Progenitor cell of endocrine pancreas (in vitro differentiated cells): ENCODE measurements around the gene LRRC27. TPM values are rescaled to one million over a fixed set of nuclear protein-coding genes. Genes with fewer than 3 reads are reported as not detected.

ENCODE experiments used
- DNase-seq: peaks from one replicate; pipeline ENCODE4 v3.0.0; 2021; ENCODE audit warnings: low spot score; ENCODE audit not compliant: unreplicated experiment
- H3K27ac Mint-ChIP-seq: 2 replicates; pipeline ENCODE4 v1.8.0; 2021; ENCODE audit warnings: mild to moderate bottlenecking, moderate library complexity, mixed read lengths
- H3K27me3 Mint-ChIP-seq: 2 replicates; pipeline ENCODE4 v1.8.0; 2021; ENCODE audit warnings: mixed read lengths
- H3K36me3 Mint-ChIP-seq: 2 replicates; pipeline ENCODE4 v1.8.0; 2022; ENCODE audit warnings: mixed read lengths; ENCODE audit not compliant: insufficient read depth
- H3K4me1 Mint-ChIP-seq: 2 replicates; pipeline ENCODE4 v1.8.0; 2021; ENCODE audit warnings: low read depth, mixed read lengths
- H3K4me3 Mint-ChIP-seq: 2 replicates; pipeline ENCODE4 v1.8.0; 2021; ENCODE audit warnings: low read depth, mild to moderate bottlenecking, moderate library complexity, mixed read lengths
- H3K9me3 Mint-ChIP-seq: 2 replicates; pipeline ENCODE4 v1.8.0; 2021; ENCODE audit warnings: low read depth, mixed read lengths
- total RNA-seq: library from RNA; stranded (reverse); gene quantifications from 2 replicates; pipeline ENCODE4 v1.2.1, GENCODE V29; 2021
- TF ChIP-seq, protein P1 (sequence below): fragments of 200-600 bp; sonication (generic); IDR thresholded peaks from one replicate; pipeline ENCODE4 v1.5.0; 2021; ENCODE audit warnings: antibody characterized with exemption, mild to moderate bottlenecking; ENCODE audit not compliant: unreplicated experiment

Gene LRRC27
- total RNA-seq, 1 donor from 2014 or later, result 22.1 TPM

DNA sequence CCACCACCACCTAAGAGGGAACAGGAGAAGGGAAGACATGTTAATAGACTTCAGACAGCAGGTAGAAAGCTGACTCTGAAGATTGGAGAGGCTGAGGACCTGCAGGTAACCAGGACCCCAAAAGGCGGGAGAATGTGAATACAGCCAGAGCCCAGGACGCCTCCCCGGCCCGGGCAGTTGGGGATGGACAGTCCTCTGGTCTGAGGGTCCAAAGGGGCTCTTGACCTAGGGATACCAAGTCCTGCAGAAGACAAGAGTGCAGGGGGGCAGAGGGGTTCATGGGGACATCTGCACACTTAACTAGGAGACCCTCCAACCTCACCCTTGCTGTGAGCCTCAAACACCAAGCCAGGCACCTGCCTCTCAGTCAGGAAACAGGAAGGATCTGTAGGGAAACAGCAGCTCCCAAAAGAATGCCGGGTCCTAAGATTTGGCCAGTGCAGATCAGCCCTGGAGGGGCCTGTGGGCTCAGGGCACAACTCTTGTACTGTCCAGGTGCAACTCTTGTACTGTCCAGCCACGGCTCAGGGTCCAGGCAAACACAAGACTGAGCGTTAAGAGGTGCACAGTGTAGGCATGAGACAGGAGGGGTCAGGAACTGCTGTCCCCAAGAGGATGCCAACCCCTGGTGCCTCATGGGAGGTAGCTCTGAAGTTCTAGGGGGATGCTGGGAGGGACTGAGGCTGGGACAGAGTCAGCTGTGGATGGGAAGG is 22.0 kb upstream of the LRRC27 start:
- no peak overlapping the region for H3K4me3 Mint-ChIP-seq
- peaks cover 47% of the 10 kb centered on the region for H3K27me3 Mint-ChIP-seq
- H3K36me3 Mint-ChIP-seq, result no peaks in the 10 kb centered on the region
- no peak overlapping the region for H3K27ac Mint-ChIP-seq
- TF ChIP-seq, protein P1, sequence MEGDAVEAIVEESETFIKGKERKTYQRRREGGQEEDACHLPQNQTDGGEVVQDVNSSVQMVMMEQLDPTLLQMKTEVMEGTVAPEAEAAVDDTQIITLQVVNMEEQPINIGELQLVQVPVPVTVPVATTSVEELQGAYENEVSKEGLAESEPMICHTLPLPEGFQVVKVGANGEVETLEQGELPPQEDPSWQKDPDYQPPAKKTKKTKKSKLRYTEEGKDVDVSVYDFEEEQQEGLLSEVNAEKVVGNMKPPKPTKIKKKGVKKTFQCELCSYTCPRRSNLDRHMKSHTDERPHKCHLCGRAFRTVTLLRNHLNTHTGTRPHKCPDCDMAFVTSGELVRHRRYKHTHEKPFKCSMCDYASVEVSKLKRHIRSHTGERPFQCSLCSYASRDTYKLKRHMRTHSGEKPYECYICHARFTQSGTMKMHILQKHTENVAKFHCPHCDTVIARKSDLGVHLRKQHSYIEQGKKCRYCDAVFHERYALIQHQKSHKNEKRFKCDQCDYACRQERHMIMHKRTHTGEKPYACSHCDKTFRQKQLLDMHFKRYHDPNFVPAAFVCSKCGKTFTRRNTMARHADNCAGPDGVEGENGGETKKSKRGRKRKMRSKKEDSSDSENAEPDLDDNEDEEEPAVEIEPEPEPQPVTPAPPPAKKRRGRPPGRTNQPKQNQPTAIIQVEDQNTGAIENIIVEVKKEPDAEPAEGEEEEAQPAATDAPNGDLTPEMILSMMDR, result no peak
- peaks cover 12% of the 10 kb centered on the region for H3K4me1 Mint-ChIP-seq
- DNase-seq, result no peak
- H3K9me3 Mint-ChIP-seq, result no peaks in the 10 kb centered on the region

DNA sequence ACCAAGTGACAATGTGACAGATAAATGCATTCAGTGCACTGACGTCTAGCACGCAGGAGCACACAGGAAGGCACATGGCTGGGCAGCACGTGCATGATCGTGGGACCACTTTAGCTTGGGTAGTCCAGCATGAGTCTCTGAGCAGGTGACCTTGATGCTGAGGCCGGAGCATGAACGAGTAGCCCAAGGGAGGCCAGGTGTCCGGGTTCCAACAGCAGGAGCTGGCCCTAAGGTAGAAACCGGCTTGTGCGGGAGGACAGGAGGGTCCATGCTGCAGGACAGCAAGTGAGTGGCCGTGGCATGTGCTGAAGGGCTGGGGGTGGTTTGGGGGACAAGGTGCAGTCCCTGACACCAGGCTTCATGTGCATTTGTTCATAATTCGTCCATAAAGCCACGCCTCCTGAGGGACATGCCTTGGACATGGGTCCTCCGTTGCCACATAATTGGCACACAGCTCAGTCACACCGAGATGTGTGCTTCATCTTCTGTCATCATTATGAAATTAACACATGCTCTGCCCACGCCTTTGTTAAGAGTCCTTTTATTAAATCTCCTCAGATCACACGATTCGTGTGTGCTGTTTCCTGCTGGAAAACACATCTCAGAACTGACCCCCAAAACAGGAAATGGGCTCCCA is 21.2 kb upstream of the LRRC27 start:
- peaks cover 40% of the 10 kb centered on the region for H3K27me3 Mint-ChIP-seq
- TF ChIP-seq, protein P1, result no peak
- no peaks in the 10 kb centered on the region for H3K9me3 Mint-ChIP-seq
- no peaks in the 10 kb centered on the region for H3K36me3 Mint-ChIP-seq
- no peak overlapping the region for H3K4me3 Mint-ChIP-seq
- DNase-seq, result no peak
- H3K4me1 Mint-ChIP-seq, result peaks cover 12% of the 10 kb centered on the region
- peak overlapping the region; percentile 61 for H3K27ac Mint-ChIP-seq

DNA sequence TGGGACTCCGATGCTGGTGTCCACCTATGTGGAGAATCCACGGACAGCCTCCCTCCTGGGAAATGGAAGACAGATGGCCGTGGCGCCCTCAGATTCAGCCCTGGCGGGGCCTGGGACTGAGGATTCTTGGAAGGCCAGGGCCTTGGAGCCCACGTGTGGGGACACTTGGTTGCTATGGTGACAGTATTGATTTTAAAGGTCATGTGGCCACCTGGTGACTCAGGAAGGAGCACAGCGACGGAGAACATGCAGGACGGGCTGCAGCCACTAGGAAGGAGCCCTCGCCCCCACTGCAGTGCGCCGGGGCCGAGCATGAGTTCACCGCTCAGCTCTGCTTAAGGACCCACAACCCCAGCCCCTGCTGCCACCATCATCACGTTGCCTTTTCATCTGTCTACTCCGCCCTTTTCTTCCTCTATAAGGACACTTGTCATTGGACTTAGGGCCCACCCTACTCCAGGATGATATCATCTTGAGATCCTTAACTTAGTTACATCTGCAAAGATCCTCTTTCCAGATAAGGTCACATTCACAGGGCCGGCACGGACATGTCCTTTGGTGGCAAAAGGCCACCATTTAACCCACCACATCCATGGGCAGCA is 20.6 kb upstream of the LRRC27 start:
- H3K9me3 Mint-ChIP-seq, result no peaks in the 10 kb centered on the region
- H3K27me3 Mint-ChIP-seq, result peaks cover 34% of the 10 kb centered on the region
- DNase-seq, result peak; percentile 48
- peak overlapping the region; percentile 61 for H3K27ac Mint-ChIP-seq
- no peaks in the 10 kb centered on the region for H3K36me3 Mint-ChIP-seq
- peaks cover 12% of the 10 kb centered on the region for H3K4me1 Mint-ChIP-seq
- TF ChIP-seq, protein P1, result peak; percentile 44
- no peak overlapping the region for H3K4me3 Mint-ChIP-seq

DNA sequence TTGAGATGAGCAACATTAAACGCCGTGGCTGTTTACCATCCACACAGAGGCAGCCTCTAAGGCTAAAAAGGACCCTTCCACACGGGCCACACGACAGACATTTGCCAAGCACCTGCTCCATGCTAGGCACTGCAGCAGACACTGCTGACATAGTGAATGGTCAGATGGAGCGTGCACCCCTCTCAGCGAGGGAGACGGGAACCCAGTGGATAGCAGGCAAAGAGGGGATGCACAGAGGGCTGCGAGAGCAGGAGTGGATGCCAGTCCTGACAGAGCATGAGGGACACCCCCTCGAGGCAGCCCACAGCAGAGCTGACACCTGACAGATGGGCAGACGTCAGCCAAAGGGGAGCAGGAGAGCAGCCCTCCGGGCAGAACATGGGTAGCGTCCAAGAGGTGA is 18.7 kb upstream of the LRRC27 start:
- peaks cover 8% of the 10 kb centered on the region for H3K4me1 Mint-ChIP-seq
- TF ChIP-seq, protein P1, result no peak
- peaks cover 27% of the 10 kb centered on the region for H3K27me3 Mint-ChIP-seq
- H3K4me3 Mint-ChIP-seq, result no peak overlapping the region
- H3K27ac Mint-ChIP-seq, result no peak overlapping the region
- no peaks in the 10 kb centered on the region for H3K9me3 Mint-ChIP-seq
- no peak for DNase-seq
- H3K36me3 Mint-ChIP-seq, result no peaks in the 10 kb centered on the region

DNA sequence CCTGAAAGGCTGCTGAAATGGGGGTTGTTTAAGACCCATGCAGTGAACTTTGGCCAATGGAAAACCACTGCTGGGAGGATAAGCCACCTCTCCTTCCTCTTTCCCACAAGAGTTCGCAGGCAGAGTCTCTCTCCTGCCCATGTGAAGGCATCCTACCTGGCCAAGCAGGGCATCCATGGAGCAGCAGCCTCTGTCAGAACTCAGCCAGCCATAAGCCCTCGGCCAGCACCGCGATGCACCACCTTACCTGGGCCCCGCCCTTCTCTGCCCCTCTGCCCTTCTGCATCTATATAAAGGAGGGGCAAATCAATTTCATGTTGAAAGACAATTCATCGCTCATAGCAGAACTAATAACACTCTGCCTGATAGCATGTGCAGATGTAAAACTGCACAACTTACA is 18.1 kb upstream of the LRRC27 start:
- Mint-ChIP-seq H3K27me3 (peaks cover 26% of the 10 kb centered on the region), H3K4me3 (no peak overlapping the region), H3K9me3 (no peaks in the 10 kb centered on the region), H3K4me1 (peaks cover 8% of the 10 kb centered on the region), H3K27ac (no peak overlapping the region), H3K36me3 (no peaks in the 10 kb centered on the region)
- TF ChIP-seq, protein P1, result no peak
- DNase-seq, result no peak
